ENCODE measurements around the gene ZWINT.

The ZWINT gene

DNA sequence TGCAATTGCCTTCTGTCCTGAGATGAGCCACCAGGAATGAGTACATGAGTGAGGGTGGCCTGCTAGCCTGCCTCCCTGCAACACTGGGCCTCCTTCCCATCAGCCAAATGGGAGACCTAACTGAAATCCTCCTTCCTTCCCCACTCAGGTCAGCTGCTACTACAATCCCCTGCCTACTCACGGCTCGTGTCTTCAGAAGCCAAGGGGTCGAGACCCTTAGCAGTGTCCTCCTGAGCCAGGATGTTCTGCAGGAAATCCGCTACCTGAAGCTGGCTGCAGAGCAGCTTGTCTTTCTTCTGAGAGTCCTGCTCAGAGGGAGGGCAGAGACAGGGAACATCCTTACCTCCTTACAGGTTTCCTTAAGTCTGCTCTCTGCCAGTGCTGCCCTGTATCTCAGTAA is 1.2 kb downstream of the ZWINT start:
- Histone ChIP-seq H3K4me2 (ENCODE audit: low read length) (no peak overlapping the region), H3K36me3 (ENCODE audit: control insufficient read depth, insufficient read depth, low read length) (no peaks in the 10 kb centered on the region), H3K9ac (no peak overlapping the region), H3K4me3 (ENCODE audit: low read depth, low read length) (no peak overlapping the region), H3K27me3 (ENCODE audit: control insufficient read depth, insufficient read depth, low read length) (no peaks in the 10 kb centered on the region), H3K4me1 (no peaks in the 10 kb centered on the region), H3K79me2 (no peaks in the 10 kb centered on the region), H3K27ac (no peak overlapping the region), H2AFZ (no peak overlapping the region), H3K9me3 (ENCODE audit: control insufficient read depth, low read length) (no peaks in the 10 kb centered on the region)
- no peak for TF ChIP-seq CTCF (IDR thresholded peaks at IDR 0.05)

- H3K4me3 ChIP-seq (ENCODE audit: low read depth, low read length), result no peak overlapping the region
- no peaks in the 10 kb centered on the region for H3K27me3 ChIP-seq (ENCODE audit: control insufficient read depth, insufficient read depth, low read length)
- H3K36me3 ChIP-seq (ENCODE audit: control insufficient read depth, insufficient read depth, low read length), result no peaks in the 10 kb centered on the region
- H3K4me1 ChIP-seq, result no peaks in the 10 kb centered on the region
- no peak overlapping the region for H3K9ac ChIP-seq
- no peaks in the 10 kb centered on the region for H3K79me2 ChIP-seq
- H3K9me3 ChIP-seq (ENCODE audit: control insufficient read depth, low read length), result no peaks in the 10 kb centered on the region
- H2AFZ ChIP-seq, result no peak overlapping the region
- no peak overlapping the region for H3K4me2 ChIP-seq (ENCODE audit: low read length)
- no peak for TF ChIP-seq CTCF (IDR thresholded peaks at IDR 0.05)
- no peak overlapping the region for H3K27ac ChIP-seq
Measured at GRCh38 chr10:56357018-56357417, 4.0 kb downstream of the ZWINT start.

DNA sequence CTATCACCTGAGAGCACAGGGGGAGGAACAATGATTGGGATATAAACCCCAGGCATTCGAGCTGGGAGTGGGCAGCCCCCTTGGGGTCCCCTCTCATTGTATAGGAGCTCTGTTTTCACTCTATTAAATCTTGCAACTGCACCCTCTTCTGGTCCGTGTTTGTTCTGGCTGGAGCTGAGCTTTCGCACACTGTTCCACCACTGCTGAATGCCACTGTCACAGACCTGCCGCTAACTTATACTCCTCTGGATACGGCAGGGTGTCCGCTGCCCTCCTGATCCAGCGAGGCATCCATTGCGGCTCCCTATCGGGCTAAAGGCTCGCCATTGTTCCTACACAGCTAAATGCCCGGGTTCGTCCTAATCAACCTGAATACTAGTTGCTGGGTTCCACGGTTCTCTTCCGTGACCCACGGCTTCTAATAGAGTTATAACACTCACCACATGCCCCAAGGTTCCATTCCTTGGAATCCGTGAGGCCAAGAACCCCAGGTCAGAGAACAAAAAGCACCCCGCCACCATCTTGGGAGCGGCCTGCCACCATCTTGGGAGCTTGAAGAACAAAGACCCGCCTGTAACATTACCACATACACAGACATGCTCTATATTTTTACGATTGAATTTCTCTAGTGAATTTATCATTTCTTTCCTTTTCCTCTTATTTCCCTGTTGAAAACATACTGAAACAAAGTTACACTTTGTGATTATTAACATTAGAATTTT is 9.0 kb downstream of the ZWINT start:
- H3K4me2 ChIP-seq (ENCODE audit: low read length), result no peak overlapping the region
- H3K79me2 ChIP-seq, result no peaks in the 10 kb centered on the region
- no peak overlapping the region for H3K27ac ChIP-seq
- H3K27me3 ChIP-seq (ENCODE audit: control insufficient read depth, insufficient read depth, low read length), result no peaks in the 10 kb centered on the region
- no peaks in the 10 kb centered on the region for H3K9me3 ChIP-seq (ENCODE audit: control insufficient read depth, low read length)
- H3K36me3 ChIP-seq (ENCODE audit: control insufficient read depth, insufficient read depth, low read length), result no peaks in the 10 kb centered on the region
- TF ChIP-seq CTCF (IDR thresholded peaks at IDR 0.05), result no peak
- H3K4me3 ChIP-seq (ENCODE audit: low read depth, low read length), result no peak overlapping the region
- no peak overlapping the region for H3K9ac ChIP-seq
- H3K4me1 ChIP-seq, result no peaks in the 10 kb centered on the region
- H2AFZ ChIP-seq, result no peak overlapping the region

- Histone ChIP-seq H3K4me1 (no peaks in the 10 kb centered on the region), H3K27ac (no peak overlapping the region), H3K4me2 (ENCODE audit: low read length) (no peak overlapping the region), H2AFZ (no peak overlapping the region), H3K79me2 (no peaks in the 10 kb centered on the region), H3K9ac (no peak overlapping the region), H3K27me3 (ENCODE audit: control insufficient read depth, insufficient read depth, low read length) (no peaks in the 10 kb centered on the region), H3K9me3 (ENCODE audit: control insufficient read depth, low read length) (no peaks in the 10 kb centered on the region), H3K4me3 (ENCODE audit: low read depth, low read length) (no peak overlapping the region), H3K36me3 (ENCODE audit: control insufficient read depth, insufficient read depth, low read length) (no peaks in the 10 kb centered on the region)
- no peak for TF ChIP-seq CTCF (IDR thresholded peaks at IDR 0.05)
Measured at GRCh38 chr10:56349611-56350010, 11.4 kb downstream of the ZWINT start.

DNA sequence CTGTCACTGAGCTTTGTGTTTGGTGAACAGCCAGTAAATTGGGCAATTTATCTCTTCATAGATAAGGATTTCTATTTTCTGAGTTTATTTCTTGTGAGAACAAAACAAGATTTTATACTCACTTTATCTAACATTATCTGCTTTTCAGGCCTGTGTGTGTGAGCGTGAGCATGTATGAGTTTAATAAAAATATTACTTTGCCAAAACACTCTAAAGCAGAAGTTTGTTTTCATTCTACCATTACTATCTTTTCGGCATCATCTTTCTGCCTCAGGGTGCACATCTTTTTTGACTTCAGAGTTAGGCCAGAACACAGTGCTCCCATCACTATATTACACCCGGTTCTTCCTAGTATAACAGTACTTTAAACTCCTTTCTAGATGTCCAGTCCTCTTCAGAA is 13.0 kb downstream of the ZWINT start:
- Histone ChIP-seq H3K4me1 (no peaks in the 10 kb centered on the region), H3K36me3 (ENCODE audit: control insufficient read depth, insufficient read depth, low read length) (no peaks in the 10 kb centered on the region), H3K9ac (no peak overlapping the region), H3K79me2 (no peaks in the 10 kb centered on the region), H3K4me2 (ENCODE audit: low read length) (no peak overlapping the region), H3K27me3 (ENCODE audit: control insufficient read depth, insufficient read depth, low read length) (no peaks in the 10 kb centered on the region), H3K27ac (no peak overlapping the region), H3K9me3 (ENCODE audit: control insufficient read depth, low read length) (no peaks in the 10 kb centered on the region), H2AFZ (no peak overlapping the region), H3K4me3 (ENCODE audit: low read depth, low read length) (no peak overlapping the region)
- no peak for TF ChIP-seq CTCF (IDR thresholded peaks at IDR 0.05)

Measured in parathyroid adenoma (tissue), 2 donors.